T-cell (primary cell): ENCODE results near the gene RBM27. TPM values are rescaled to one million over a fixed set of nuclear protein-coding genes. Genes with fewer than 3 reads are reported as not detected.

Experiments used
- ATAC-seq, 4 experiments: fragments of 200-7000 bp in 3 of 4; fragments of 150-1000 bp in 1 of 4; cut with Tn5 transposase; replicated peaks in 1 of 4; 1 replicate in 3 of 4; 2 replicates in 1 of 4; pipeline ENCODE4 v1.10.0; 2021; ENCODE audit warnings: moderate library complexity in 3 of 4, mild to moderate bottlenecking in 2 of 4, moderate number of reproducible peaks in 1 of 4
- CTCF ChIA-PET, 2 donors: fragments of 300-600 bp; sonication (Branson Sonifier 250); formaldehyde crosslinking; loops; one replicate each; lab custom pipeline; 2022; ENCODE audit warnings: antibody characterized with exemption in 2 of 2; lab: Charles Lee
- POLR2A ChIA-PET, 2 donors: fragments of 300-600 bp; sonication (Branson Sonifier 250); formaldehyde crosslinking; loops; one replicate each; lab custom pipeline; 2022; ENCODE audit warnings: antibody characterized with exemption in 2 of 2; lab: Charles Lee
- DNase-seq, 35 experiments: peaks; one replicate each; pipeline versions ENCODE4 v3.0.0 to v3.0.0-alpha.2; 2013 to 2023
- H3K27ac ChIP-seq: one replicate; pipeline ENCODE4 v1.5.1; 2013; ENCODE audit warnings: low read length
- H3K27me3 ChIP-seq, 2 experiments: replicated peaks in 1 of 2; 1 replicate in 1 of 2; 2 replicates in 1 of 2; pipeline versions ENCODE4 v1.6.1 to v1.7.0; 2013; ENCODE audit warnings: low read length in 1 of 2, mixed read lengths in 1 of 2; ENCODE audit not compliant: control insufficient read depth in 2 of 2, insufficient read depth in 2 of 2; ENCODE audit errors: extremely low read depth in 1 of 2
- H3K36me3 ChIP-seq, 2 donors: 1 replicate in 1 of 2; 2 replicates in 1 of 2; pipeline versions ENCODE4 v1.6.1 to v1.7.0; 2013; ENCODE audit warnings: low read length in 1 of 2; ENCODE audit not compliant: control insufficient read depth in 2 of 2, insufficient read depth in 1 of 2; ENCODE audit errors: extremely low read depth in 1 of 2
- H3K4me1 ChIP-seq, 2 experiments: 1 replicate in 1 of 2; 2 replicates in 1 of 2; pipeline versions ENCODE4 v1.6.1 to v1.7.0; 2013; ENCODE audit warnings: low read length in 2 of 2, mixed read lengths in 1 of 2; ENCODE audit not compliant: insufficient read depth in 2 of 2, control insufficient read depth in 1 of 2; ENCODE audit errors: extremely low read depth in 1 of 2
- H3K4me3 ChIP-seq, 2 donors: 1 replicate in 1 of 2; 2 replicates in 1 of 2; pipeline versions ENCODE4 v1.5.1 to v1.7.0; 2013; ENCODE audit warnings: mild to moderate bottlenecking in 2 of 2, low read length in 1 of 2, moderate library complexity in 1 of 2; ENCODE audit not compliant: control insufficient read depth in 1 of 2; ENCODE audit errors: extremely low read depth in 1 of 2
- H3K9me3 ChIP-seq: 2 replicates; pipeline ENCODE4 v1.7.0; 2013
- H3K27ac Mint-ChIP-seq, 2 donors: one replicate each; pipeline ENCODE4 v1.8.0; 2020 to 2021; ENCODE audit warnings: mild to moderate bottlenecking in 2 of 2, mixed read lengths in 2 of 2
- H3K27me3 Mint-ChIP-seq, 2 donors: one replicate each; pipeline ENCODE4 v1.8.0; 2021 to 2022; ENCODE audit warnings: mixed read lengths in 2 of 2
- H3K36me3 Mint-ChIP-seq: one replicate; pipeline ENCODE4 v1.8.0; 2021; ENCODE audit warnings: mixed read lengths
- H3K4me1 Mint-ChIP-seq, 3 donors: one replicate each; pipeline ENCODE4 v1.8.0; 2020 to 2022; ENCODE audit warnings: mixed read lengths in 3 of 3, mild to moderate bottlenecking in 1 of 3
- H3K4me3 Mint-ChIP-seq, 3 donors: one replicate each; pipeline ENCODE4 v1.8.0; 2020 to 2022; ENCODE audit warnings: mild to moderate bottlenecking in 3 of 3, mixed read lengths in 3 of 3, moderate library complexity in 3 of 3
- H3K9me3 Mint-ChIP-seq, 3 donors: one replicate each; pipeline ENCODE4 v1.8.0; 2020 to 2022; ENCODE audit warnings: mixed read lengths in 3 of 3
- WGBS: methylation state at CpG from one replicate; pipeline ENCODE4 v1.1.5; 2013; ENCODE audit warnings: missing lambda C conversion rate; ENCODE audit not compliant: insufficient coverage; 5-methylcytosine and 5-hydroxymethylcytosine counted together
- total RNA-seq, 35 experiments: library from RNA in 6 of 35; stranded (reverse) in 6 of 35; fragments of 120-200 nt in 1 of 35; gene quantifications; one replicate each; pipeline versions ENCODE4 v1.2.1 to v1.2.4 and lab custom pipeline; 2013 to 2026

RBM27 gene
- total RNA-seq, 5 donors from 2014 or later (not counting 1 experiment from before 2014, with no cell fraction given): 19.1 to 26.1 (median 24.9) TPM

- no peaks in the 10 kb centered on the region for H3K27me3 ChIP-seq
- H3K4me3 Mint-ChIP-seq: no peak overlapping the region
- peaks cover 8 to 46% of the 10 kb centered on the region in 2 donors for H3K36me3 ChIP-seq
- CTCF ChIA-PET: interaction anchor here (0.7 kb wide), 2 partner anchors 12 to 250 kb away, joined by 3 to 5 read pairs; no protein-coding TSS in a partner anchor
- no peaks in the 10 kb centered on the region for H3K27me3 Mint-ChIP-seq
- H3K36me3 Mint-ChIP-seq: peaks cover 43% of the 10 kb centered on the region
- POLR2A ChIA-PET: interaction anchor here in 1 of 2 donors (0.6 kb wide), 1 partner anchor 76 kb away, joined by 3 read pairs; no protein-coding TSS in a partner anchor
- H3K27ac ChIP-seq: no peak overlapping the region
- no peaks in the 10 kb centered on the region for H3K9me3 ChIP-seq
- H3K27ac Mint-ChIP-seq: no peak overlapping the region
- H3K4me1 ChIP-seq: no peaks in the 10 kb centered on the region
- DNase-seq: no peak
- no peak for ATAC-seq
- H3K4me3 ChIP-seq: no peak overlapping the region
- WGBS: 57% methylated on average over 1 of the region's 1 CpG
- no peaks in the 10 kb centered on the region for H3K9me3 Mint-ChIP-seq
- peaks cover 0 to 3% (median 0%) of the 10 kb centered on the region in 3 donors for H3K4me1 Mint-ChIP-seq
Measured at GRCh38 chr5:146238973-146239372, 35.6 kb downstream of the RBM27 start.

DNA sequence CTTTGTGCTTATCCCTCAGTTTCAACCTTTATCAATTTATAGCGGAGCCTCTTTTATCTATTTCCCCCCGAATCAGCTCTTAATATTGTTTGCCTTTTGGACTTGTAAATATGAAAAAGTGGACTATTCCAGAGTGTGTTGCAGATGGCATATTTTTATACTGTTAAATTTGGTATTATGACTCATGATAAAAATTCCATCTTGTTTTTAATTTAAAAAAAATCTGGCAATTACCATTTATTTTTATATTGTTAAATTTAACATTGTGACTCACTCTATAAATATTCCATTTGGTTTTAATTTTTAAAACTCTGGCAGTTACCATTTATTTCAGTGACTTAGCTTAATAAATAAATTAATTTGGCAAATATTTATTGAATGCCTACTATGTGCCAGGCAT lies 37.5 kb downstream of the RBM27 start:
- no peaks in the 10 kb centered on the region for H3K27me3 Mint-ChIP-seq
- POLR2A ChIA-PET: no interaction called here
- CTCF ChIA-PET: no interaction called here
- ATAC-seq (no peak), DNase-seq (no peak)
- no peak overlapping the region for H3K27ac Mint-ChIP-seq
- no peaks in the 10 kb centered on the region for H3K27me3 ChIP-seq
- H3K4me3 ChIP-seq: no peak overlapping the region
- H3K4me1 ChIP-seq: no peaks in the 10 kb centered on the region
- no peak overlapping the region for H3K4me3 Mint-ChIP-seq
- no peaks in the 10 kb centered on the region for H3K9me3 ChIP-seq
- WGBS: no CpG with 5 or more reads among the region's 2 CpGs
- H3K9me3 Mint-ChIP-seq: no peaks in the 10 kb centered on the region
- H3K36me3 Mint-ChIP-seq: peaks cover 49% of the 10 kb centered on the region
- no peak overlapping the region for H3K27ac ChIP-seq
- H3K36me3 ChIP-seq: peaks cover 8 to 44% of the 10 kb centered on the region in 2 donors
- peaks cover 0 to 3% (median 0%) of the 10 kb centered on the region in 3 donors for H3K4me1 Mint-ChIP-seq

DNA sequence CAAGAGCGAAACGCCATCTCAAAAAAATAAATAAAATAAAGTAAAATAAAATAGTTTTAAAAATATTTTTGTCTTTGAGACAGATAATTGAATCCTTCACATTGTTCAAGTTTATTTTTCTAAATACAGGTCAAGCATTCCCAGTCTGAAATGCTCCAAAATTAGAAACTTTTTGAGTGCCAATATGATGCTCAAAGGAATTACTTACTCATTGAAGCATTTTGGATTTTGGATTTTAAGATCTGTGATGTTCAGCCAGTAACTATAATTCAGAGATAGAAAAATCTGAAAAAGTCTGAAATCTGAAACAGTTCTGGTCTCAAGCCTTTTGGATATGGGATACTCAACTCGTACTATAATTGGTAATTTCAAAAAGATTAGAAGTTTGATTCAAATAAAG lies 39.8 kb downstream of the RBM27 start:
- CTCF ChIA-PET: no interaction called here
- no peaks in the 10 kb centered on the region for H3K4me1 ChIP-seq
- no peaks in the 10 kb centered on the region for H3K9me3 ChIP-seq
- H3K27ac ChIP-seq: no peak overlapping the region
- POLR2A ChIA-PET: no interaction called here
- H3K4me1 Mint-ChIP-seq: peaks cover 3 to 9% (median 5%) of the 10 kb centered on the region in 3 donors
- no peak for DNase-seq
- H3K27me3 ChIP-seq: no peaks in the 10 kb centered on the region
- no peak overlapping the region for H3K27ac Mint-ChIP-seq
- no CpG with 5 or more reads among the region's 3 CpGs for WGBS
- peaks cover 46% of the 10 kb centered on the region for H3K36me3 Mint-ChIP-seq
- H3K27me3 Mint-ChIP-seq: no peaks in the 10 kb centered on the region
- H3K36me3 ChIP-seq: peaks cover 5 to 23% of the 10 kb centered on the region in 2 donors
- no peak for ATAC-seq
- no peak overlapping the region for H3K4me3 ChIP-seq
- H3K9me3 Mint-ChIP-seq: no peaks in the 10 kb centered on the region
- H3K4me3 Mint-ChIP-seq: no peak overlapping the region

- H3K4me3 Mint-ChIP-seq: no peak overlapping the region
- no peak for ATAC-seq
- H3K36me3 Mint-ChIP-seq: peaks cover 44% of the 10 kb centered on the region
- H3K9me3 Mint-ChIP-seq: no peaks in the 10 kb centered on the region
- H3K9me3 ChIP-seq: no peaks in the 10 kb centered on the region
- peaks cover 0 to 33% of the 10 kb centered on the region in 2 donors for H3K36me3 ChIP-seq
- H3K27me3 Mint-ChIP-seq: no peaks in the 10 kb centered on the region
- DNase-seq: no peak
- H3K4me3 ChIP-seq: no peak overlapping the region
- ChIA-PET CTCF (interaction anchor here in 1 of 2 donors (0.5 kb wide), 1 partner anchor 61 kb away, joined by 3 read pairs; no protein-coding TSS in a partner anchor), POLR2A (interaction anchor here in 1 of 2 donors (0.6 kb wide), 1 partner anchor 24 kb away, joined by 5 read pairs; no protein-coding TSS in a partner anchor)
- H3K4me1 Mint-ChIP-seq: peaks cover 3 to 15% (median 9%) of the 10 kb centered on the region in 3 donors
- no peaks in the 10 kb centered on the region for H3K4me1 ChIP-seq
- no peak overlapping the region for H3K27ac Mint-ChIP-seq
- no peak overlapping the region for H3K27ac ChIP-seq
- H3K27me3 ChIP-seq: no peaks in the 10 kb centered on the region
- 100% methylated on average over 3 of the region's 5 CpGs for WGBS
Measured at GRCh38 chr5:146248561-146248960, 45.2 kb downstream of the RBM27 start.

GRCh38 chr5:146249801-146250200 lies 46.4 kb downstream of the RBM27 start:
- POLR2A ChIA-PET: no interaction called here
- no peaks in the 10 kb centered on the region for H3K27me3 Mint-ChIP-seq
- no CpG with 5 or more reads among the region's 4 CpGs for WGBS

More at GRCh38 chr5:146249801-146250200, 46.4 kb downstream of the RBM27 start:
- no peak overlapping the region for H3K27ac Mint-ChIP-seq
- Histone ChIP-seq H3K9me3 (no peaks in the 10 kb centered on the region), H3K27me3 (no peaks in the 10 kb centered on the region), H3K4me3 (no peak overlapping the region), H3K36me3 (peaks cover 0 to 34% of the 10 kb centered on the region in 2 donors), H3K4me1 (no peaks in the 10 kb centered on the region), H3K27ac (no peak overlapping the region)
- no peak overlapping the region for H3K4me3 Mint-ChIP-seq
- CTCF ChIA-PET: interaction anchor here in 1 of 2 donors (0.7 kb wide), 1 partner anchor 116 kb away, joined by 4 read pairs; no protein-coding TSS in a partner anchor
- H3K4me1 Mint-ChIP-seq: peaks cover 3 to 15% (median 12%) of the 10 kb centered on the region in 3 donors
- peaks cover 46% of the 10 kb centered on the region for H3K36me3 Mint-ChIP-seq
- no peak for DNase-seq
- ATAC-seq: no peak
- no peaks in the 10 kb centered on the region for H3K9me3 Mint-ChIP-seq

Other genes starting within 250 kb of the RBM27 start
- gene PLAC8L1, start 98.0 kb upstream of the RBM27 start, total RNA-seq: 1 to 10 TPM in 1 of 5 donors, under 1 TPM in 2, not detected in 2; 0.43 to 1.4 (median 0.60) TPM
- gene LARS1, start 21.0 kb upstream of the RBM27 start, total RNA-seq: 100 to 1,000 TPM in 3 of 5 donors, 10 to 100 TPM in 2; 76.2 to 150 (median 138) TPM
- under 1 TPM in 2 of 5 donors, not detected in 3; 0.10 to 0.19 TPM for gene POU4F3, start 135.2 kb downstream of the RBM27 start, total RNA-seq
- gene TCERG1, start 243.7 kb downstream of the RBM27 start, total RNA-seq: 100 to 1,000 TPM in 1 of 5 donors, 10 to 100 TPM in 4; 67.4 to 113 (median 75.1) TPM